Thymus (tissue), 11 donors: ENCODE measurements around the gene CSNK1D. TPM values are rescaled to one million over a fixed set of nuclear protein-coding genes. Genes with fewer than 3 reads are reported as not detected.

Source experiments
- DNase-seq, 9 donors: peaks; one replicate each; pipeline ENCODE4 v3.0.0-alpha.2; 2013; ENCODE audit warnings: low spot score in 9 of 9, low read depth in 6 of 9, missing footprints in 1 of 9
- H3K27ac ChIP-seq, 2 donors: one replicate each; pipeline ENCODE4 v1.5.1; 2013; ENCODE audit warnings: control low read depth in 1 of 2, low read depth in 1 of 2, low read length in 1 of 2, mild to moderate bottlenecking in 1 of 2, moderate library complexity in 1 of 2
- H3K27me3 ChIP-seq, 2 donors: one replicate each; pipeline ENCODE4 v1.5.1; 2013; ENCODE audit warnings: low read length in 1 of 2; ENCODE audit not compliant: control insufficient read depth in 2 of 2, insufficient read depth in 1 of 2
- H3K36me3 ChIP-seq, 2 donors: one replicate each; pipeline ENCODE4 v1.5.1; 2013; ENCODE audit warnings: low read length in 1 of 2, mild to moderate bottlenecking in 1 of 2, moderate library complexity in 1 of 2; ENCODE audit not compliant: control insufficient read depth in 2 of 2, insufficient read depth in 2 of 2
- H3K4me1 ChIP-seq, 2 donors: one replicate each; pipeline ENCODE4 v1.5.1; 2013; ENCODE audit warnings: low read length in 2 of 2; ENCODE audit not compliant: control insufficient read depth in 2 of 2, insufficient read depth in 2 of 2
- H3K4me3 ChIP-seq, 2 donors: one replicate each; pipeline ENCODE4 v1.5.1; 2013; ENCODE audit warnings: low read length in 2 of 2, control low read depth in 1 of 2, mild to moderate bottlenecking in 1 of 2
- H3K9me3 ChIP-seq, 2 donors: one replicate each; pipeline ENCODE4 v1.5.1; 2013; ENCODE audit warnings: low read length in 1 of 2, mild to moderate bottlenecking in 1 of 2; ENCODE audit not compliant: control insufficient read depth in 2 of 2, insufficient read depth in 1 of 2
- WGBS: extraction: QIAGEN DNeasy Blood & Tissue Kit; methylation state at CpG from one replicate; pipeline ENCODE4 v1.1.7; 2013; 5-methylcytosine and 5-hydroxymethylcytosine counted together
- polyA plus RNA-seq: library from polyadenylated mRNA; stranded (reverse); fragments of 200-250 nt; gene quantifications from one replicate; pipeline ENCODE4 v1.2.3, GENCODE V29; 2013
- total RNA-seq: library from RNA; stranded (reverse); fragments of 120-200 nt; gene quantifications from one replicate; pipeline ENCODE4 v1.2.4, GENCODE V29; 2013
- donor health status: healthy.

Gene CSNK1D
- total and polyA plus RNA-seq, 2 donors, result 16.2 to 113 TPM

- no peak for DNase-seq
Observed at GRCh38 chr17:82278786-82279391, 5.4 kb upstream of the CSNK1D start.

DNA sequence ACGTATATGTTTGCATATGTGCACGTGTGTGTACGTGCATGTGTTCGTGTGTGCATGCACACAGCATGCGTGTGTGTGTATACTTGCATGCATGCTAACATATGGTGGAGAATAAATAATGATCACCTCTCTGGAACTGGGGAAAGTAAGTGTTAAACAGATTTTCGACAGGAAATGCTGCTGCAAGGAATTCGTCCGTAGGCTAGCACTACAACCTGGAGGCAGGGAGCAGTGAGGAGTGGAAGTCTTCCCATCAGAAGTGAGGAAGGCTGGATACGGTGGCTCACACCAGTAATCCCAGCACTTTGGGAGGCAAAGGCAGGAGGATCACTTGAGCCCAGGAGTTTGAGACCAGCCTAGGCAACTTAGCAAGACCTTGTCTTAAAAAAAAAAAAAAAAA, 4.8 kb upstream of the CSNK1D start:
- 95% methylated on average over 9 of the region's 9 CpGs for WGBS
- H3K27ac ChIP-seq, result no peak overlapping the region
- H3K4me3 ChIP-seq, result no peak overlapping the region
- DNase-seq, result no peak
- no peaks in the 10 kb centered on the region for H3K36me3 ChIP-seq
- no peaks in the 10 kb centered on the region for H3K27me3 ChIP-seq
- peaks cover 0 to 3% of the 10 kb centered on the region in 2 donors for H3K9me3 ChIP-seq
- H3K4me1 ChIP-seq, result peaks cover 4 to 26% of the 10 kb centered on the region in 2 donors

More at GRCh38 chr17:82278786-82279391, 5.4 kb upstream of the CSNK1D start:
- Histone ChIP-seq H3K9me3 (peaks cover 0 to 3% of the 10 kb centered on the region in 2 donors), H3K36me3 (no peaks in the 10 kb centered on the region), H3K4me1 (peaks cover 2 to 27% of the 10 kb centered on the region in 2 donors), H3K4me3 (no peak overlapping the region), H3K27ac (no peak overlapping the region), H3K27me3 (no peaks in the 10 kb centered on the region)
- WGBS, result 96% methylated on average over 16 of the region's 16 CpGs

GRCh38 chr17:82277851-82278250, 4.4 kb upstream of the CSNK1D start:
- H3K9me3 ChIP-seq, result peaks cover 0 to 3% of the 10 kb centered on the region in 2 donors
- H3K27me3 ChIP-seq, result no peaks in the 10 kb centered on the region
- no peak overlapping the region for H3K27ac ChIP-seq
- no peak for DNase-seq
- WGBS, result 95% methylated on average over 12 of the region's 12 CpGs
- peaks cover 4 to 25% of the 10 kb centered on the region in 2 donors for H3K4me1 ChIP-seq
- H3K36me3 ChIP-seq, result no peaks in the 10 kb centered on the region
- H3K4me3 ChIP-seq, result no peak overlapping the region

GRCh38 chr17:82276938-82277337, 3.4 kb upstream of the CSNK1D start:
- Histone ChIP-seq H3K4me1 (peaks cover 10 to 31% of the 10 kb centered on the region in 2 donors), H3K9me3 (peaks cover 0 to 3% of the 10 kb centered on the region in 2 donors), H3K27me3 (no peaks in the 10 kb centered on the region), H3K4me3 (no peak overlapping the region), H3K36me3 (peaks cover 1% of the 10 kb centered on the region in 2 donors), H3K27ac (no peak overlapping the region)
- WGBS, result 98% methylated on average over 5 of the region's 5 CpGs
- DNase-seq, result no peak

GRCh38 chr17:82275326-82275725, 1.8 kb upstream of the CSNK1D start:
- Histone ChIP-seq H3K4me3 (no peak overlapping the region), H3K27me3 (no peaks in the 10 kb centered on the region), H3K4me1 (peaks cover 15 to 36% of the 10 kb centered on the region in 2 donors), H3K36me3 (peaks cover 14 to 16% of the 10 kb centered on the region in 2 donors), H3K27ac (no peak overlapping the region), H3K9me3 (no peaks in the 10 kb centered on the region)
- DNase-seq, result no peak
- 96% methylated on average over 14 of the region's 14 CpGs for WGBS

DNA sequence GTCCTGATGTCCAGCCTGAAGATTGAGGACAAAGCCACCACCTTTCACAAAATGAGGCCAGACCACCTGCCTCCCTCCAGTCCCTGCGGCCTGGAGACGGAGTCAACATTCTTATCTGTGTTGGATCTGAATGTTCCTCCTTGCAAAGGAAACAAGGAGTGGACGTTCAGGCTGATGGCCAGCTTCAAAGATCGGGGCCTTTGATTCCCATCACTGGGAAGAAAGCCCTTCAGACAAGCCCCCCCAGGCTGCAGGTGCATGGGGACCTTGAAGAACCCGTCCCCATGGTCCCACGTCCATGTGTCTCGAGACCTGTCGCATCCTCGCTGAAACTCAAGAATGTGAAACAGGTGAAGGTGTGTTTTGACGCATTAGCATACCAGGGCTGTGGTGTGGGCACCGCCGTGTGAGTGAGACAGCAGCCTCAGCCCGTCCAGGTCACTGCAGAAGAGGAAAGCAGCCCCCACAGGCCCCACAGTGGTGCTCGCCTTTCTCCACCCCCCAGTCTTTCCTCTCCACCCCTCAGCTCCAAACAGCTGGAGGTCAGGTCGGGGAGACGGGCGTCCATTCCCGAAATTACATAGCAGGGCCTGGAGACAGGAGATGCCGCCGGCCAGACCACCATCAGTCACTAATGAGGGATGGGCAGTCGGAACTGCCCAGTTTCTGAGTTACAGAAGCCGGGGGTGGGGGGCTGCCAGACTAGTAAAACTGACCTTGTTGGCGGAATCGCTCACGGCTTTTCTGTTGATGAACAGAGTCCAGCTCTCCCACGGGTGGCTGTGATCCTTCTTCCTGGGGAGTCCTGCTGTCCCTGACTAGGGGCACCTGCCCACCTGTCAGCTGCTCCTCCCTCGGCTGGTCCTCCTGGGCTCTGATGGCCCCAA, 877 bp upstream of the CSNK1D start:
- H3K4me3 ChIP-seq, result peak overlapping the region; percentile 82 to 98
- H3K27ac ChIP-seq, result peak overlapping the region in 1 of 2 donors; percentile 2
- H3K27me3 ChIP-seq, result no peaks in the 10 kb centered on the region
- WGBS, result 89% methylated on average over 27 of the region's 27 CpGs
- no peak for DNase-seq
- H3K9me3 ChIP-seq, result no peaks in the 10 kb centered on the region
- peaks cover 23 to 25% of the 10 kb centered on the region in 2 donors for H3K36me3 ChIP-seq
- peaks cover 15 to 44% of the 10 kb centered on the region in 2 donors for H3K4me1 ChIP-seq

DNA sequence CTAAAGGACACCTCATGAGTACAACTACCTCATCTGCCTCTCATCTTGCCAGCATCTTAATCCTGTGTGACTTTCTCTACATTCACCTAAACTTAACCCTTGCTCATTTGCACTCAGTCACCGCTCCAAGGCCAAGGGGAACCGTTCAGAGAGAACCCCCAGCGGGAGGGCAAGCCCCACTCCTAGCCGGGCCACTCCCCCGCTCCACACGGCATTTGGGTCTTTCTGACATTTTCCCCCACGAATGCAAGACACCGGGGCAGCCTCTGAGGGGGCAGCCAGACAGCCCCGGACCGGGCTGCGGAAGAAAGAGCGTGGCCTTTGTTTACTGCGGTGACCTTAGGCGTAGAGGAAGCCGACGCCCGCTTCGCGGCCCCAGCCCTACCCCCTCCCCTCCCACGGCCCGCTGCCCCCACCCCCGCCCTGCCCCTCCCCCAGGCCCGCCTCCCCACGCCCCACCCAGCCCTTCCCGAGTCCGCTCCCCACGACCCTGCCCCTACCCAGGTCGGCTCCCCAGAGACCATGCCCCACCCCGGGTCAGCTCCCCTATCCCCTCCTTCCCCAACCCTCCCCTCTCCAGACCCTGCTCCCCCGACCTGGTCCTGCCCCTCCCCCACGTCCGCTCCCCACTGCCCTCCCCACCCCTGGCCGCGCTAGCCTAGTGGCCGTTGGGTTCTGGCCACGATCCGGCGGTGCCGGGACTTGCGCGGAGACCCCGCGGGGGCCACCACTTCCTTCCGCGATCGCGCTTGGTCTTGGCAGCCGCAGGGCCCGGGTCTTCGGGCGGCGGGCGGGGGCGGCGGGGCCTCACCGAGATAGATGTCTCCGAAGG, 789 bp downstream of the CSNK1D start:
- Histone ChIP-seq H3K4me1 (peaks cover 15 to 42% of the 10 kb centered on the region in 2 donors), H3K27ac (peak overlapping the region; percentile 90 to 97), H3K27me3 (no peaks in the 10 kb centered on the region), H3K9me3 (no peaks in the 10 kb centered on the region), H3K36me3 (peaks cover 37 to 40% of the 10 kb centered on the region in 2 donors), H3K4me3 (peak overlapping the region; percentile 82 to 98)
- peak in 4 of 9 donors; percentile 22 to 47 (median 33) for DNase-seq
- under 1% methylated on average over 56 of the region's 57 CpGs for WGBS

GRCh38 chr17:82271401-82271800, 2.1 kb downstream of the CSNK1D start:
- H3K9me3 ChIP-seq, result no peaks in the 10 kb centered on the region
- no peaks in the 10 kb centered on the region for H3K27me3 ChIP-seq
- H3K4me1 ChIP-seq, result peaks cover 15 to 46% of the 10 kb centered on the region in 2 donors
- H3K36me3 ChIP-seq, result peaks cover 44 to 52% of the 10 kb centered on the region in 2 donors
- H3K27ac ChIP-seq, result no peak overlapping the region
- WGBS, result 97% methylated on average over 6 of the region's 6 CpGs
- DNase-seq, result no peak
- H3K4me3 ChIP-seq, result no peak overlapping the region
